ENCODE measurements around the gene ARFGAP3.

The ARFGAP3 gene

DNA sequence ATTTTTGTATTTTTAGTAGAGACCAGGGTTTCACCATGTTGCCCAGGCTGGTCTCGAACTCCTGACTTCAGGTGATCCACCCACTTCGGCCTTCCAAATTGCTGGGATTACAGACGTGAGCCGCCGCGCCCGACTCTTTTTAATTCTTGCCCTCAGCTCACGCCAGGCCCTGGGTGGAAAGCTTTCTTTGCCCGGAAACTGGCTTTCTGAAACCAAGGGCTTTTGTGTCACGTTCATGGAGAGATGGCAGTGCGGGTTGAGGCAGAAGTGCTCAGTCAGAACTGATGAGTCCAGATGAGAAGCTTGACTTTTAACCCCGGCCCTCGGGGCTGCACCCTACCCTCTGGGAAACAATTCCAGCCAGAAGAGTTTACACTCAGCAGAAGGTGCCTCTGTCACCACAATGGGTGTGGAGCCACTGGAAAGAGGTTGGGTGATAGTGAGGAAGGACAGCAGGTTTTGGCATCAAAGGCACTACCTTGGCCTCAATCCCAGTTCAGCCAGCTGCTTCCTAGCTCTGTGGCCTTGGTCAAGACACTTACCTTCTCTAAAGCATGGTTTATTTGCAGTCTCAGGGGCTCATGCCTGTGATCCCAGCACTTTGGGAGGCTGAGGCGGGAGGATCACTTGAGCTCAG lies 890 bp upstream of the ARFGAP3 start:
- no peak for DNase-seq

DNA sequence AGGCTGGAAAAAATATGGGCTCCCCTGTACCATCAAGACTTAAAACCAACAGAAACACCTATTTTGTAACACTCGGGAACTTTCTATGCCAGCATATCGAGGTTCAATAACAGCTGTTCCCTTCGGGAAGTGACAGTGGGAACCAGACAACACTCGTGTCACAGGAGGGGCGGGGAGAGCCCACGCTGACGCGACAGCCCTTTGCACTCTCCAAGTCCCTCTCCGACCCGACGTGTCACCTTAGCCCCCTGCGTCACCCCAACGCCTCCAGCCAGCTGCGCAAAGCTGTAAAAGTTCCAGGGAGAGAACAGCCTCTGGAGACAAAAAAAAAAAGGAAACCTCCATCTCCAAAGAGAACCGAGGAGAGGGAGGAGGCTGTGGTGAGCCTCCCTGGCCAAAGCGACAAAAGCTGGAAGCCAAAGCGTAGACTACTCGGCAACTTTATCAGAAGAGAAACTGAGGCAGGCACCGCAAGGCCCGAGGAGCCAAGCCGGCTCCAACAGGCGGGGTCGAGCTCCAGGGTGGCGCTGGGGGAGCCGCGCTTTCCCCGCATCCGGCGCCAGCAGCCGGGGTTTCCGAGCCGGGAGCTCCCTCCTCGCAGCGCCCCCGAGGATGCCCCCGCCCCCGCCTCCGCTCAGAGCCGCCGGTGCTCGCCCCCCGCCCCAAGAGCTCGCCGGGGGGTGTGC lies 751 bp downstream of the ARFGAP3 start:
- peak; percentile 41 for DNase-seq

DNA sequence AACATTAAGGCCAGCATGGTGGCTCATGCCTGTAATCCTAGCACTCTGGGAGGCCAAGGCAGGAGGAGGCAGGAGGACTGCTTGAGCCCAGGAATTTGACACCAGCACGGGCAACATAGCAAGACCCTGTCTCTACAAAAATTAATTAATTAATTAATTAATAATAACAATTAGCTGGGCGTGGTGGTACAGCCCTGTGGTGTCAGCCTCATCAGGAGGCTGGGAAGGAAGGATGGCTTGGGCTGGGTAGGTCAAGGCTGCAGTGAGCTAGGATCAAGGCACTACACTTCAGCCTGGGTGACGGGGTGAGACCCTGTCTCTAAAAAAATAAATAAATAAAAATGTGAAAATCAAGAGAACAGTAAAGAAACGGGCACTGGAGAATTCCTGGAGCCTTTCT lies 1.4 kb downstream of the ARFGAP3 start:
- DNase-seq, result no peak

DNA sequence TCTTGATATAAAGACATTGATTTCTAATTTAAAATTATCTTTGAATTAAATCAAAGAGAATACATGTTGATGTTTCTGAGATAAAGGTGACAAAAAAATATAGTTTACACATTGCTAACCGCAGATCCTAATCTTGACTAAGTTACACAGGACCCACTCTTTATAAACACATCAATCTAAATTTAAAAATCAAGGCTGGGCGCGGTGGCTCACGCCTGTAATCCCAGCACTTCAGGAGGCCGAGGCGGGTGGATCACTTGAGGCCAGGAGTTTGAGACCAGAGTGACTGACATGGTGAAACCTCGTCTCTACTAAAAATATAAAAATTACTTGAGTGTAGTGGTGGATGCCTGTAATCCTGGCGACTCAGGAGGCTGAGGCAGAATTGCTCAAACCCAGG lies 1.9 kb downstream of the ARFGAP3 start:
- no peak for DNase-seq

DNA sequence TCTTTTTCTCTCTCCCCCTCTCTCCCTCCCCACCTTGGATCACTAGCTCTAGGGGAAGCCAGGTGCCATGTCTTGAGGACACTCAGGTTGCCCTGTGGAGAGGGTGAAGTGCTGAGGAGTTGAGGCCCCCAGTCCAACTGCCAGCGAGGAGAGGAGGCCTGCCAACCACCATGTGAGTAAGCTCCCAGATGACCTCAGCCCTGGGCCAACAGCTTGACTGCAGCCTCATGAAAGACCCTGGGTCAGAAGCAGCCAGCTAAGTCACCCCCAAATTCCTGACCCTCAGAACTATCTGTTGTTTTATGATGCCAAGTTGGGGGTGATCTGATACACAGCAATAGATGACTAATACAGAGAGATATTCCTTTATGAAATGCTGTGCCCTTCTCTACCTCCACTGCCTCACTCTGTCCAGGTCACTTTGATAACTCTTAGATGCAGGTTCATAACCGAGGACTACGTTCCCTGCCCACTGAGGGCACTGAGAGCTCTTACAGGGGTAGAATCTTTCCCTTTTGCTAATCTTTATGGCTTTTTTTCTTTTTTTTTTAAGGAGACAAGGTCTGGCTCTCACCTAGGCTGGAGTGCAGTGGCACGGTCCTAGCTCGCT lies 8.0 kb downstream of the ARFGAP3 start:
- DNase-seq, result no peak

DNA sequence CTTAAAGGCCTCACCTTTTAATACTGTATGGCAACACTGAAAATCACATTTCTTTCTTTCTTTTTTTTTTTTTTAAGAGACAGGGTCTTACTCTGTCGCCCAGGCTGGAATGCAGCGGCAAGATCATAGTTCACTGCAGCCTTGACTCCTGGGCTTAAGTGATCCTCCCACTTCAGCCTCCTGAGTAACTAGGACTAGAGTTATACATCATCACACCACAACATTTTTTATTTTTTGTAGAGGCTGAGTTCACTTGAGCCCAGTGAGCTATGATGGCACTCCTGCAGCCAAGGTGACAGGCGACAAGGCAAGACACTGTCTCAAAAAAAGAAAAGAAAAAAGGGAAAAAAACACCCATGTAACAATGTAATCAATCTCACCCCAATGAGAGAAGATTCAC lies 10.0 kb downstream of the ARFGAP3 start:
- no peak for DNase-seq

DNA sequence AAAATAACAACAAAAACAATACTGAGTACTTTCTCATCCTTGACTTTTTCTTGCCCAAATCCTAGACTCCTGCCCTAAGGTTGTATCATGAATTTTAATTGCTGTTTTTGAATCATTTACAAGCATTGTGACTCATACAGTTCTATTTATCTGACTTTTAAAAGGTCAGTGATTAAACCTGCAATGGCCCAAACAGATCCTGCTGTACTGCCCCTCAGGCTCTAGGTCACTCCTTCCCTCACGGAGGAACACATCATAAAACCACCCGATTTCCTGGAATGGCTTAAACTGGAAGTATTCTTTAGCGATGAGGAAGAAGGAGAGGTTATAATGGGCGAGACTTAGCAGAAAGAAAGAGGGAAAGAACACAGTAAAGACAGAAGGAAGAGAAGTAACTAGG lies 12.3 kb downstream of the ARFGAP3 start:
- no peak for DNase-seq

DNA sequence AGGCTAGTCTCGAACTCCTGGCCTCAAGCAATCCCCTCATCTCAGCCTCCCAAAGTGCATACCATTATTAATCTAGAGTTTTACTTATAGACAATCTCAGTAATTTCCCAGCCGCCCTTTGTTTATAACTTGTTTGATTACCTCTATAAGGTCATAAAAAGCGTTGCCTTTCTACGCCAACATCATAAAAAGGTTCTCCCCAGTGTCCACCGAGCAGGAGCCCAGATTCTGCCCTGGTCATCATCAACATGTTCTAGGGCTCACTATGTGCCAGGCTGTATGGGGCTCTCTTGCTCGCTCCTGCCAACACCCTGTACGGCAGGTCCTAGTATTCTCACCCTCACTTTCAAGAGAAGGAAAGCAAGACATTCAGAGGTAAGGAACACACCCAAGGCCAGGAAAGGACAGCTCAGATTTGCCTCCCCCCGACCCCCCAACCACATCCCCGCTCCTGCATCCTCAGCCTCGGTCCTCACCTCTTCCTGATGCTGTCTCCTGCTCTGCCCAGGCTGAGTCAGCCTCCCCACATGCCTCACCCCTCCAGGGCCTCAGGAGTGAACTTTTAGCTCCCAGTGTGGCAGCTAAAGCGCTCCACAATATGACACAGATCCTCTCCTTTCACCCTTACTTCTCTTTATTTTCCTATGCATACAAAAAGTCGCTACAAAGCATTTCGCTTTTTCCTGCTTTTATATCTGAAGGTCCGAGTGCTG lies 14.3 kb downstream of the ARFGAP3 start:
- DNase-seq, result no peak

DNA sequence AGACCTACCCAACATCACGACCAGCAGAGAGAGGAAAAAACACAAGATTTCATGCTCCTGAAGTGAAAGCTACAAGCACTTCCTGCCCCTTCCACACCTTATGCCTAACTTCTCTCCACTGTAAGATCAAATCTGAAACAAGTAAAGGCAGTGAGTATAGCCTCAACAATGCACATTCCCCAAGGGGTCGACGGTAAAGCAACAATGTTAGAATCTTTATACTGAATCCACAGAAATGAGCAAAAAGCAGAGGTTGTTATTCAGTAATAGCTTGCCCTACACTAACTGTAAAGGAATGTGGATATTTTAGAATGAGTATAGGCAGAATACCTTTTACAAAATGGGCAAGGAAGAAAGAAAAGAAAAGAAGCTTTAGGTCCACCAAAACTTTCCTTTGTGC lies 15.6 kb downstream of the ARFGAP3 start:
- DNase-seq, result no peak

DNA sequence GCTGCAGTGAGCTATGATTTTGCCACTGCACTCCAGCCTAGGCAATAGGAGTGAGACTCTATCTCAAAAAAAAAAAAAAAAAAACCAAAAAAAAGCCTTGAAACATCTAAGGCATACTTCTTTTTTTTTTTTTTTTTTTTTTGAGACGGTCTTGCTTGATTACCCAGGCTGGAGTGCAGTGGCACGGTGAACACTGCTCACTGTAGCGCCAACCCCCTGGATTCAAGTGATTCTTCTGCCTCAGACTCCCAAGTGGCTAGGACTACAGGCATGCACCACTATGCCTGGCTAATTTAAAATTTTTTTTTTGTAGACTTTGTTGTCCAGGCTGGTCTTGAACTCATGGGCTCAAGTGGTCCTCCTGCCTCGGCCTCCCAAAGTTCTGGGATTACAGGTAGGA lies 19.5 kb downstream of the ARFGAP3 start:
- DNase-seq, result no peak

DNA sequence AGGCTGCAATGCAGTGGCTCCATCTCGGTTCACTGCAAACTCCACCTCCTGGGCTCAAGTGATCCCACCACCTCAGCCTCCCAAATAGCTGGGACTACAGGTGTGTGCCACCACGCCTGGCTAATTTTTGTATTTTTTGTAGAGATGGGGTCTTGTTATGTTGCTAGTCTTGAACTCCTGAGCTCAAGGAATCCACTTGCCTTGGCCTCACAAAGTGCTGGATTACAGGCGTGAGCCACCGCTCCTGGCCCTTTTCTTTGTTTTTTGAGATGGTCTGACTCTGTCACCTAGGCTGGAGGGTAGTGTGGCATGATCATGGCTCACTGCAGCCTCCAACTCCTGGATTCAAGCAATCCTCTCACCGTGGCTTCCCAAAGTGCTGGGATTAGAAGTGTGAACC lies 21.0 kb downstream of the ARFGAP3 start:
- DNase-seq, result no peak

DNA sequence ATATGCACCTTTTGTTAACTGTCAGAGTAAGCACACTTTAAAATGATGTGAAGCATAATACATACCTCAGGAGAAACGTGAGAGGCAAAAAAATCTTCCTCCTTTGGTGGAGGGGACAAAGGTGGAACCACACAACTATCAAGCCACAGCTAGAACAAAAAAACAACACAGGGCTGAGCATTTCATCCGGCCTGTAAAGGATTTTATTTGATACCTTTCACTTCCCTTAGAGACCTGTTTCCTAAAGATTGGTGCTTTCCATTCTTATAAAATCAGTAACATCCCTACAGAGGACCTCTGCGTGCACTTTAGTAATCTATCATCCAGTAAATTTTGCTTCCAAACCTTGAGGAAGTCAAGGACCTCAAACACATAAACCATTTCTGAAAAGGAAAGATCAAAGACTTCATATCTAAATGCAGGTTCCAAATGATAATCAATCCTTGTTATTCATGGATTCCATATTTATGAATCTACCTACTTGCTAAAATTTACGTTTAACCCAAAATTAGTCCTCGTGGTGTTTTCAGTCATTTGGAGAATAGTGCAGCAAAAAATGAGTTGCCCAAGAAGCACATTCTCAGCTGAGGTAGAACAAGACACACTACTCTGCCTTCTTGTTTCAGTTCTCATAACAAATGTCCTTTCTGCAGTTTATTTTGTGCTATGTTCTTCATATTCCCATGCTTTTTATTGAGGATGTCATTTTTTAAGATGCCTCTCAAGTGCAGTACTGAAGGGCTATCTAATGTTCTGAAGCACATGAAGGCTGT lies 22.7 kb downstream of the ARFGAP3 start:
- DNase-seq, result no peak

DNA sequence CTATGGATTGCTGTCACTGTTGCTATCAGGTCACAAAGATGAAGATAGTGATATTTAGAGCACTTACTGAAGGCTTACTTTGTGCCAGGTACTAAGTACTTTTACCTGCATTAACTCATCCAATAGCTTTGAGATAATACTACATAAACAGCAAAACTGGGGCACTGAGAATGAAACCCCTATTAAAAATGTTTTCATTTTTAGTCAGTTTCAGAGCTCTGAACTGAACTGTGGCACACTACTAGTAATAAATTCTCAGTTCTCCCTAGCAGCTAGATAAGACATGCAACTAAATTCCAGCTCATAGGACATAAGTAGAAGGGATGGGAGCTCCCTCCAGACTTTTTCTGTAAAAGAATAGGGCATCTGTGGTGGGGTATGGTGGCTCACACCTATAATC lies 24.0 kb downstream of the ARFGAP3 start:
- no peak for DNase-seq

DNA sequence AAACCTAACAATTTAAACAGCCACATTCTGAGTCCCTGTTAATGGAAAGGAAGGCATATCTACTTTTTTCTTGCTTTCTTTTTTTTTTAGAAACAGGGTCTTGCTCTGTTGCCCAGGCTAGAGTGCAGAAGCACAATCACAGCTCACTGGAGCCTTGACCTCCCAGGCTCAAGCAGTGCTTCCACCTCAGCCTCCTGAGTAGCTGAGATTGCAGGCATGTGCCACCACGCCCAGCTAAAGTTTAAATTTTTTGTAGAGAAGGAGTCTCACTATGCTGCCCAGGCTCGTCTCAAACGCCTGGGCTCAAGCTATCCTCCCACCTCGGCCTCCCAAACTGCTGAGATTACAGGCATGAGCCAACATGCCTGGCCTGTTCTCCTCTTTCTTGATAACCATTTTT lies 25.4 kb downstream of the ARFGAP3 start:
- no peak for DNase-seq

DNA sequence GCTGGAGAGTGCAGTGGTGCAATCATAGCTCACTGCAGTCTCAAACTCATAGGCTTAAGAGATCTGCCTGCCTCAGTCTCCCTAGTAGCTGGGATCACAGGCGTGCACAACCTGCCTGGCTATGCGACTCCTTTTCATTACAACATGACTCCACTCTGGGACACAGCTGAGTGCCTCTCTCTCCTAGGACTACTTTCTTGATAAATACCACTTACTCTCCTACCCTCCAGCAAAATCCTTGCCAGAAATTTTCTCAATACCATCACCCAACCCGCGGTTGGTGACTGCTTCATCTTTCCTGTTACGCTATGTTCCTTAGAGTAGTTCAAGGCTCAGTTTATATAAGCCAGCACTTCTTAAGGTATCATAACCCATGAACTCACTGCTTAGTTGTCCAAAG lies 26.9 kb downstream of the ARFGAP3 start:
- no peak for DNase-seq

DNA sequence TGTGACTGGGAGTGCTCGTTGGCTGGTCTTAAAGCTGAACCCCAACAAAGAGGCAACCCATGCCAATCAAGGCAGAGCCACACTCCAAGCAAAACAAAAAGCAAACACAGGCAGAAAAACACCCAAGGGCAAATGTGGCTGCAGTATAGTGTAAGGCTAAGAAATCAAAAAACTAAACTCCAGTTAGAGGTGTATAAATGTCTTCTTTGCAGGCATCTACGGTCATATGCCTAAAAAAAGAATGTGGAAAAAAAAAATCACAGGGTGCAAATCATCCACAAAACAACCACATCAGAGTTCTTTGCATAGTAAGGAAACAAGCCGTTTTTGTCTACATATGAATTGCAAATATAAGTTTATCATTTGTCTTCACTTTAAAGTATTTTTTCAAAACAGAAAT lies 27.8 kb downstream of the ARFGAP3 start:
- no peak for DNase-seq

DNA sequence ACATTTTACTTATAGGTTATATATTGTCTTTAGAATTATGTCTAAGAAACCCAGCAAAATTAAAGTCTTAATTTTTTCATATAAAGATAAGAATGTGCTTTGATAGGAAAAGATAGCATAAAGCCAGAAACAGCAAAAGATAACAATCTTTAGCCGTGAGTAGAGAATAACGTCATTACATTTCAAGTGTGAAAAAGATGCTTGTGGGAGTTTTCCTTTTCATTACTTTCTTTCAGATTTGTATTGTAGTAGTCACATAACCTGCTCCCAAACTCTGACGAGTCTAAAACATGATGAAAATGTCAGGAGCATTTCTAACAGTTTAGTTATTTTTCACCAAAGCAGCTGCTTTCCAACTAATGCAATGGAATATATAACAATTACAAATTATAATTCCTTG lies 31.3 kb downstream of the ARFGAP3 start:
- DNase-seq, result no peak

DNA sequence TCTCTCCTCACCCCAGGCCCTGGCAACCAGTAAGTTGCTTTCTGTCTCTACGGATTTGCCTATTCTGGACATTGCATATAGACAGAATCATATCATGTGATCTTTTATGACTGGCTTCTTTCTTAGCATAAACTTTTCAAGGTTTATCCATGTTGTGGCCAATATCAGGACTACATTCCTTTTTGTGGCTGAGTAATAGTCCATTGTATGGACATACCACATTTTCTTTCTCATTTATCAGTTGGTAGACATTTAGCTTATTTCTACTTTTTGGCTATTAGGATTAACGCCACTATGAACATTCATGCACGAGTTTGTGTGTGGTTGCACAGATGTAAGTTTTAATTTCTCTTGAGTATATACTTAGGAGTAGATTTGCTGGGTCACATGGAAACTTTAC lies 35.7 kb downstream of the ARFGAP3 start:
- DNase-seq, result no peak

DNA sequence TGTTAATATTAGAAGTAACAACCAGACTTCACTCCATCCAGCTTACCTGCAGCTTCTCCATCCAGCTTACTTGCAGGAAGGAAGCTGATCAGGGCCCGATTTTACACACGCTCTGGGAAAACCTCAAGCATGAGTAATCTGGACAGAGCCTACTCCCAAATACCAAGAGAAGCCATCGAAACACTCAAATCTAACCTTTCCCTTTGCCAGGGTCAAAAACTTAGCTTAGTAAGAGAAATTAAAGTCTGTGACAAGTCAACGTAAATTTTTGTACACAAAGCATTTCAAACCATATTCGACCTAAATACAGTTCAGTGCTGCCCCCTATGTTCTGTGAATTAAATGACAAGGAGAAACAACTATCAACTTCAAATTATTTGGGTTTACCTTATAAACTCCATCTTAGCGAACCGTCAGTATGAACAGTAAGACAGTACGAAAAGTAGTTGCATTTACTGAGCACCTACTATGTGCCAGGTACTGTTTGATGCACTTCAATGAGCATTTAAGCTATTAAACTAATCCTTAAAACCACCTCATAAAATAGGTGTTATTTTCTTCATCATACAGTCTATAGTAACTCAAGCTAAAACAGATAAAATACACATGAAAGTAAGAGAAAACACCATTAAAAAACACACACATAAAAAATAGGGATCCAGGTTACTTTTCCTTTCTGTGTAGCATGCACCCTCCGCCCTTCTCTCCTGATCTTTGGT lies 36.9 kb downstream of the ARFGAP3 start:
- peak; percentile 38 for DNase-seq

DNA sequence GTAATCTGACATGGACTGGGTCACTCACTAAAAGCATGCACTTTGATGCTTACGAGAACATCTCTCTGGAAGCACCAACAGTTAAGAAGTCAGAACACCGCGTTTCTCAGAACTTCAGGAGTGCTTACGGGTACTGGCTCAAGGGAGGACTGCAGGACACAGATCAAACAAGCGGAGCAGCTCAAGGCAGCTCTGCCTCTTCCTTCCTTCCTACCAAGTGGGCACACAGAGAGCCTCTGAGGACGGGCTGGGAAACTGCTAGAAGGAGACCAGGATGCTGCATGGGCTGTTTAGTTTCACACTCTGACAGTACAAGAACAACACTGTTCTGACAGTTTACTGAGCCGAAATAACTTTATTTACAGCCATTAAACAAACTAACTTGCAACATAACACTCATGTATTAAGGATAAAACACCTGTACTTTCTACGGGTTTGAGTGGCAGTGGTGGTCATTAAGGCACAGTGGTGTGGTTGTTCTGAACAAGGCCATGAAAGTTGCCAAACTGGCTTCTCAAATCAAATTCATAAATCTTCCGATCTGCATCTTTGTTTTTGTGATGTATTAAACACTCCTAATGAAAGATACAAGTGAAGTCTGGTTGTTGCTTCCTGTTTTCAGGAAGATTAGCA lies 37.5 kb downstream of the ARFGAP3 start:
- DNase-seq, result no peak

DNA sequence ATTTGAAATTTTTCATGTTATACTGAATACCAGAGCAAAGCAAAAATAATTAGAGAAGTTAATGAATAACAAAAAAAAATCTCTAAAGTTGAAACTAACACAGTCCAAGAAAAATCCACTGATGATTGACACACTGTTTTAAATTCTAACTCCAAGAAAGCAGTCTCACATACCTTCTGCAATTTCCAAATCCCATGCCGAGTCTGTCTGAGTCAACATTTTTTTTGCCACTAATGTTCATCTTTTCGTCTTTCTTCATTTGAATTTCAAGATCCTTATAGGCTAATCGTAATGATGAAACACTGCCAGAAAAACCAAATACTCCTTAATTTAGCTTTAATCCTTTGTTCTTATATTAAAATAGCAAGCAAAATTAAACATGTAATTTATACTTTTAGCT lies 39.5 kb downstream of the ARFGAP3 start:
- DNase-seq, result no peak

DNA sequence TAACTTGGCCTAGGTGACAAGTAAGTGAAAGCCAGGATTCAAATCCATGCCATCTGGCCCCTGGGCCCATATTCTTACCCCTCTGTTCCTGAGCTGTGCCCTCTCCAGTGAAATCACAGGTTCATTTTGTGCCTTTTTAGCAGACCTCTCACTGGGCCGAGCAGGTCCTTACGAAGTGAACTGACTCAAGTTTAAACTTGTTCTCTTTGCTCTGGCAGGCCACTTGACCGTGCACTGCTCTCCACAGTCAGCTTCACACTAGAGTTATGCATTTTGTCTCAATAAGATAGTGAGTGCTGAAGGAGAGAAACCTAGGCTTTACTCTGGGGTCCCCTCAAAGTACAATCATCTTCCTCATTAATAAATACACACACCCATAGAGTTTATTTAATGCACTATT lies 40.7 kb downstream of the ARFGAP3 start:
- DNase-seq, result no peak

Data from OCI-M1 (cell line).